COLO829 (cell line): ENCODE data around the gene SMAD9.

Experiments
- DNase-seq: peaks from one replicate; pipeline ENCODE4 v3.0.0; 2012; ENCODE audit warnings: low spot score

SMAD9 gene

DNA sequence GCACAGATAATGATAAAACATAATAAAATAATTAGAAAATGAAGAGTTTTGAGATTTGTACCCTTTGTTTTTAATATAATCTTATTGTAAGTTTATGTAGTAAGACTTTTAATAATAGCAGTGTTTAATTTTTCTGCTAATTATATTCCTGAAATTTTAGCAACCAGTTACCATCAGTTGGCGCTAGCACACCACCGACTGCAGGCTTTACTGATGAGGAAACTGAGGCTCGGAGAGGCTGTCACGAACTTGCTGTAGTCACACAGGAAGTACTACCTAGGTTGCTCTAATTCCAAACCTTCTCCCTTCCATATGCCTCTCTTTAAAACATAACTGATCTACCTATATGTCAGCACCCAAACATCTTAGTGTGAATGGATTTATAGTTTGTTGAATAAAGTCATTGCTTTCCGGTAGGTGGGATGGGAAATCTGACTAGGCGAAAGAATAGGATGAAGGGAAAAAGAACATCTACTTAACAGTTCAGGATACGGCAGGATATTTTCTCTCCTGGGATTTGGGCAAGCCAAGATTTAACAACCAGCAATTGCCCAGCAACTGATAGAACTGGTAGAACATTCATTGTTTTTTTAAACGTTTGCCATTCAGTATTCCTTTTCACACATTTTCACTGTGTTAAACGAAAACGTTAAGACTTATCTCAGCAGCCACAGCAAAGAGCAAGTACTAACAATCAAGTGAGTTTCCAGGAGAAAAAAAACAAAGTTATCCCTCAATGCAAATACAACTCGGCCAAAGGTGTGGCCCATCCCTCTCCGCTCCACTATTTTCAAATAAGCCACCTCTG is 101.8 kb downstream of the SMAD9 start:
- DNase-seq = no peak

DNA sequence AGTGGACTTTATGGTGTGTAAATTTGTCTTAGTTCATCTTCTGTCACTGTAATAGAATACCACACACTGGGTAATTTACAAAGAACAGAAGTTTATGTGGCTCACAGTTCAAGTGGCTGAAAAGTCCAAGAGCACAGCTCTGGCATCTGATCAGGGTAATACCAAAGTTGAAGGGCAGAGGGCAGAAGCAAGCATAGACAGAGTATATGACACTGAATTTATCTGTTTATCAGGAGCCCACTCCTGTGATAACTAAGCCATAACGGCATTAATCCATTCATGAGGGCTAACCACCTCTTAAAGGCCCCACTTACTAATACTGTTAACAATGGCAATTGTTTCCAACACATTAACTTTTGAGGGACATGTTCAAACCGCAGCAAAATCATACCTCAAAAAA is 105.0 kb downstream of the SMAD9 start:
- DNase-seq = no peak

DNA sequence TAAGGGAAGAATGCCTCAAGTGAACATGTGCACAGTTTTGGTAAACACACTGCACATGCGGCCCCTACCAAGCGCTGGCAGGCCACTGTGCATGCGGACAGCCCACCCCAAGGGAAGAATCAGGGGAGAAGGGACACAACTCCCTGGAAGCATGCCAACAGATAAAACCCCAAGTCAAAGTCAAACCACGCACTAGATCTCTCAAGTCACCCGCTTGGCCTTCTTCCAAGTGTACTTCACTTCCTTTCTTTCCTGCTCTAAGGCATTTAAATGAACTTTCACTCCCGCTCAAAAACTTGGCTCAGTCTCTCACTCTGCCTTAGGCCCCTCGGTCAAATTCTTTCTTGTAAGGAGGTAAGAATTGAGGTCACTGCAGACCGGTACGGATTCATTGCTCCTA is 105.6 kb downstream of the SMAD9 start:
- DNase-seq = no peak

DNA sequence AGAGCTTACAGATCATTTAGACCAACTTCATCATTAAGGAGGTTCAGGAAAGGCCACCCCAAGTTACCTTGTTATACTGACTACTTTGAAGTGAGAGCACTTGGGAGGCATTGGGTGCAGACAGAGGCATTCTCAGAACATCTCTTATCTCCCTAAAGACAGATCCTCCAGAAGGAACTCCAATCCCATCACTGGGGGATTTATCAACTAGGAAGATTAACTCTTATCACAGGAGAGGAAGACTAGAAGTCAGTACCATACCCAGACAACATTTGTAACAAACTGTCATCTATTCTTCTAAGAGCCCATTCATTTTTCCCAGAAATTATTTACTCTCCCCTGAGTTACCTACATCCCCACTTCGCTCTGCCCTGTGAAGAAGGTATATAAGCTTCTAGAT is 106.8 kb downstream of the SMAD9 start:
- no peak for DNase-seq

DNA sequence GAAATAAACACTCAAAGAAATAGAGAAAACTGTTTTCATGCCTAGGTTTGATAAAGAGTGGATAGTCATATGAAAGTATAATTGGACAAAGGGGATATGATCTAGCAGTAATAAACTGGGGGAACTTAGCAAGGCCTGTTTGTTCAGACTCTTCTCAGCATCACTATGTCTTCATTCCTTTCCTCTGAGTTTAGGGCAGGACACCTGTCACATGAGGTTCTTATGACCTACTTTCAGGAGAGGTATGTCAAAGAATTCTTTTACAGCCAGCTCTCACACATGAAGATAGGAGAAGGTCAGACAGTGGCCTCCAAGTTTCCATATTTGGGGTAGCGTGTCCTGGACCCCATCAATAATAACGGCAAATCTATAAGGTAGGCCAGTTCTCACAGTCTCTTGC is 112.4 kb downstream of the SMAD9 start:
- DNase-seq = no peak

DNA sequence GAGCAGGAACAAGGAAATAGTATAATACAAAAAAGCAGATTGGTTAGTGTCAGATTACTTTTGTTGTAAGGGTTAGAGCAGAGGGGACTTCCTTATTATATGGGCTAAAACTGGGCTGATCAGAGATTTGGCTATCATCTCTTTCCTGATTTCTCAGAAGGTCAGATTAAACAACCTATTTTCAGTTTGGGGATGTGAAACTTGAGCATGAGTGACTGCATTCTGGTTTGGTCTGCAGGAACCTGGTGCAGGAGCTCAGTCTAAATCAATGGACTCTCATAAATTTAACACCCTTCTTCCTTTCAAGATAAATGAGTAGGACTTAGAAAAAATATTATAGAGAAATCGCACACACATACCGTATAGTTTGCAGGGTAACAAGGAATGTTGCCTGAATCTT is 113.9 kb downstream of the SMAD9 start:
- DNase-seq = no peak

DNA sequence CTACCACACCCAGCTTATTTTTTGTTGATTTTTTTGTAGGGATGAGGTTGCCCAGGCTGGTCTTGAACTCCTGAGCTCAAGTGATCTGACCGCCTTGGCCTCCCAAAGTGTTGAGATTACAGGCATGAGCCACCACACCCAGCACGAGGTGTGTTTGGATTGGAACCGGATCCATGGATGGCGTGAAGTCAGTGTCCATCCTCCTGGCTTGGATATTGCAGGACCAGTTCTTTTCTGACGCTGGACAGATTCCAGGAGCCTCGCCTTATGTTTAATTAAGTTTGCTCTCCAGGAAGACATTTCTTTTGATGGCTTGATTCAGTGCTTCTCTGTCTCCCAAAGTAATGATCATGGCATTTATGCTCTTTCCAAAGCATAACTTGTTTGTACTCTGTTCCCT is 115.5 kb downstream of the SMAD9 start:
- no peak for DNase-seq

DNA sequence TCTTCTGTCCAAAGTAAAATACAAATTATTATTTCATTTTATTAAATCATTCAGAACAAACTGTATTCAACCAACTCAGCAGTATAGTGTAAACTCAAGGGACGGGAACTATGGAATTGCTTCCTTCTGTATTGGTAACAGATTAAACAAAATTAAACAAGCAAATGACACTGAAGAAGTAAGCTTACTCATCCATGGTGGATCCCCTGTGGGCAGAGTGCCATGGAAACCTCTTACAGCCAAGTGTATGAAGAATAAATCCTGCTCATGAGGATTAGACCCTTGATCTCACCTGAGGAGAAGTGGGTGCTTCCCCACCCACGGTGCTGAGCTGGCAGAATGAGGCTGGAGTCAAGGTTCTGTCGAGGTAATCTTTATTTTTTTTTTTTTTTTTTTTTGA is 119.0 kb downstream of the SMAD9 start:
- no peak for DNase-seq

DNA sequence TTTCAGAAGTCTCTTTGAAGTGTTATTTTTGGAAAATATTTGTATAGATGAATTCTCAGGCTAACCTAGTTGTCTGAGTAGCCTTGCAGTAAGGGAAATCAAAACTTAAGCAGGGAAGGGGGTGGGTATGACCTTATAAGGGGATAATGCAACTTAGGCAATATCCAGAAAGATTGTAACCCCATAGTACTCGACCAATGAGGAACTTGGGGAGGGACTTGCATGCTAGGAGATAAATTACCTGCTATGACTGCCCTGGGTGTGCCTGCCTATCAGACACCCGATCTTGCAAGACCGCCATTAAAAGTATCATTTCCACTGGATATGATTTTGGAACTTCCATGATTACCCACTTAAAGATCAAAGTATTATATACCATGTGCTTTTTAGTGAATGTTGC is 124.0 kb downstream of the SMAD9 start:
- DNase-seq = no peak

DNA sequence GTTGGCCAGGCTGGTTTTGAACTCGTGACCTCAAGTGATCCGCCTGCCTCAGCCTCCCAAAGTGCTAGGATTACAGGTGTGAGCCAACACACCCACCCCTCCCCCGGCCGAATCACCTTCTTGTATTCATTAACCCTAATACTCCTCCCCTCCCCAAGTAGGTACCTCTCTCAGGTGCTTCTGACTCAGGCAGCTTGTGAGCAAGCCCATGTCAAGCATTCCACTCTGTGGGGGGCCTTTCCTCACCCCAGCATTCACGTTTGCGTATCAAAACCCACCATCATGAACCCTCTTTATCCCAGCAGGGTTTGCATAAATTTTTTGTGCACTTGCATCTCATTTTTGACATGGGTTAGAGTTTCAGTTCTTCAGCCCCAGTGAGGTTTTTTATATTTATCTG is 124.6 kb downstream of the SMAD9 start:
- no peak for DNase-seq
